Left ventricle myocardium inferior (tissue), 1 donor: ENCODE data around the gene KAT7. TPM values are rescaled to one million over a fixed set of nuclear protein-coding genes. Genes with fewer than 3 reads are reported as not detected.

ENCODE experiments used
- DNase-seq: peaks from one replicate; pipeline ENCODE4 v3.0.0-alpha.2; 2020
- H3K27ac ChIP-seq: fragments of 200-600 bp; replicated peaks from 2 replicates; pipeline ENCODE4 v1.8.0; 2021
- H3K27me3 ChIP-seq: fragments of 200-600 bp; 2 replicates; pipeline ENCODE4 v1.8.0; 2021; ENCODE audit warnings: low read depth
- H3K36me3 ChIP-seq: fragments of 200-600 bp; 2 replicates; pipeline ENCODE4 v1.8.0; 2021
- H3K4me1 ChIP-seq: fragments of 200-600 bp; 2 replicates; pipeline ENCODE4 v1.8.0; 2021
- H3K4me3 ChIP-seq: fragments of 200-600 bp; 2 replicates; pipeline ENCODE4 v1.8.0; 2021; ENCODE audit warnings: mild to moderate bottlenecking, moderate library complexity
- H3K9me3 ChIP-seq: fragments of 200-600 bp; replicated peaks from 2 replicates; pipeline ENCODE4 v1.8.0; 2021
- CTCF ChIP-seq: fragments of 200-600 bp; IDR thresholded peaks from 2 replicates; pipeline ENCODE4 v1.8.0; 2021; ENCODE audit warnings: antibody characterized with exemption, mild to moderate bottlenecking, borderline replicate concordance
- intact Hi-C: fragments of 100-400 bp; cut with micrococcal nuclease; formaldehyde crosslinking; loops from one replicate; pipeline ENCODE4 v1.11.0; 2022
- total RNA-seq: library from RNA; stranded (reverse); fragmentation: NEBNext Ultra II Directional; extraction: Animal tissue kit (Norgen Biotek cat#: 25700); gene quantifications from one replicate; pipeline ENCODE4 v1.2.1, GENCODE V29; 2021
- donor health status: DM: no; HTN: yes; CAD: no; lungs with severe emphysema.

Gene KAT7
- total RNA-seq, 1 donor from 2014 or later = 52.6 TPM

GRCh38 chr17:49760932-49761558 is 27.4 kb upstream of the KAT7 start:
- TF ChIP-seq CTCF = no peak
- no peaks in the 10 kb centered on the region for H3K9me3 ChIP-seq
- H3K27me3 ChIP-seq = no peaks in the 10 kb centered on the region
- intact Hi-C loops = no loop called here
- no peak overlapping the region for H3K4me3 ChIP-seq
- H3K27ac ChIP-seq = no peak overlapping the region
- no peak for DNase-seq
- peaks cover 75% of the 10 kb centered on the region for H3K4me1 ChIP-seq
- H3K36me3 ChIP-seq = no peaks in the 10 kb centered on the region

GRCh38 chr17:49762151-49762941 is 26.1 kb upstream of the KAT7 start:
- H3K4me1 ChIP-seq = peaks cover 62% of the 10 kb centered on the region
- no peaks in the 10 kb centered on the region for H3K9me3 ChIP-seq
- H3K4me3 ChIP-seq = peak overlapping the region; percentile 81
- intact Hi-C loops = no loop called here
- no peaks in the 10 kb centered on the region for H3K36me3 ChIP-seq
- DNase-seq = no peak
- peak overlapping the region; percentile 38 for H3K27ac ChIP-seq
- TF ChIP-seq CTCF = no peak
- H3K27me3 ChIP-seq = no peaks in the 10 kb centered on the region

- DNase-seq = peak; percentile 94
- peak within 1 kb of the TSS; percentile 81 for H3K4me3 ChIP-seq
- H3K36me3 ChIP-seq = no peaks in the 10 kb centered on the region
- H3K4me1 ChIP-seq = peaks cover 49% of the 10 kb centered on the region
- H3K9me3 ChIP-seq = no peaks in the 10 kb centered on the region
- TF ChIP-seq CTCF = no peak
- intact Hi-C loops = no loop called here
- peak within 1 kb of the TSS; percentile 83 for H3K27ac ChIP-seq
- H3K27me3 ChIP-seq = no peaks in the 10 kb centered on the region
Observed at GRCh38 chr17:49763735-49764558, 24.5 kb upstream of the KAT7 start, which contains the start of gene FAM117A. TSS of gene FAM117A (minus strand) at chr17:49764131. CDS start at chr17:49764087, 44 bp downstream.

- Histone ChIP-seq H3K27ac (peak overlapping the region; percentile 83), H3K9me3 (no peaks in the 10 kb centered on the region), H3K4me3 (peak overlapping the region; percentile 81), H3K36me3 (no peaks in the 10 kb centered on the region), H3K4me1 (peaks cover 42% of the 10 kb centered on the region), H3K27me3 (no peaks in the 10 kb centered on the region)
- intact Hi-C loops = no loop called here
- no peak for DNase-seq
- TF ChIP-seq CTCF = no peak
Observed at GRCh38 chr17:49764559-49765180, 23.8 kb upstream of the KAT7 start.
